HG03457 (cell line): ENCODE data around the gene DDHD1.

Source experiments
- ATAC-seq: cut with Tn5 transposase; IDR thresholded peaks from one replicate; pipeline ENCODE4 v1.9.1; 2021; ENCODE audit warnings: moderate number of reproducible peaks; ENCODE audit not compliant: unreplicated experiment

DDHD1 gene

GRCh38 chr14:53035336-53036210 lies 117.5 kb downstream of the DDHD1 start:
- no peak for ATAC-seq

GRCh38 chr14:53034688-53035230 lies 118.4 kb downstream of the DDHD1 start:
- no peak for ATAC-seq

- ATAC-seq: no peak
Measured at GRCh38 chr14:53034036-53034435, 119.1 kb downstream of the DDHD1 start.

GRCh38 chr14:53032838-53033390 lies 120.2 kb downstream of the DDHD1 start:
- ATAC-seq: no peak

GRCh38 chr14:53032161-53032803 lies 120.8 kb downstream of the DDHD1 start:
- ATAC-seq: no peak

- no peak for ATAC-seq
Measured at GRCh38 chr14:53027562-53027961, 125.6 kb downstream of the DDHD1 start.

- no peak for ATAC-seq
Measured at GRCh38 chr14:53027041-53027440, 126.1 kb downstream of the DDHD1 start.

GRCh38 chr14:53023325-53023724 lies 129.8 kb downstream of the DDHD1 start:
- ATAC-seq: no peak

GRCh38 chr14:53022593-53022992 lies 130.5 kb downstream of the DDHD1 start:
- no peak for ATAC-seq

GRCh38 chr14:53020193-53020932 lies 132.8 kb downstream of the DDHD1 start:
- no peak for ATAC-seq

GRCh38 chr14:53019406-53019805 lies 133.7 kb downstream of the DDHD1 start:
- ATAC-seq: no peak

GRCh38 chr14:53017837-53018236 lies 135.3 kb downstream of the DDHD1 start:
- ATAC-seq: no peak

- no peak for ATAC-seq
Measured at GRCh38 chr14:53016919-53017318, 136.2 kb downstream of the DDHD1 start.

- no peak for ATAC-seq
Measured at GRCh38 chr14:53016491-53016890, 136.6 kb downstream of the DDHD1 start.

- ATAC-seq: no peak
Measured at GRCh38 chr14:53011053-53011462, 142.1 kb downstream of the DDHD1 start.

- no peak for ATAC-seq
Measured at GRCh38 chr14:53010193-53011040, 142.7 kb downstream of the DDHD1 start.

- no peak for ATAC-seq
Measured at GRCh38 chr14:53006931-53007562, 146.1 kb downstream of the DDHD1 start.

GRCh38 chr14:53004976-53005375 lies 148.1 kb downstream of the DDHD1 start:
- ATAC-seq: no peak

- no peak for ATAC-seq
Measured at GRCh38 chr14:53003776-53004175, 149.3 kb downstream of the DDHD1 start.

- no peak for ATAC-seq
Measured at GRCh38 chr14:53002576-53002975, 150.5 kb downstream of the DDHD1 start.
